Muscle of leg (tissue), 11 donors: Measurements from ENCODE around the gene GGACT. TPM values are rescaled to one million over a fixed set of nuclear protein-coding genes. Genes with fewer than 3 reads are reported as not detected.

ENCODE experiments used
- DNase-seq: peaks from one replicate; pipeline ENCODE4 v3.0.0; 2013
- H3K27ac ChIP-seq: one replicate; pipeline ENCODE4 v1.5.1; 2013; ENCODE audit warnings: mild to moderate bottlenecking, low read length, control low read depth
- H3K27me3 ChIP-seq: one replicate; pipeline ENCODE4 v1.6.1; 2013; ENCODE audit warnings: low read length; ENCODE audit not compliant: control insufficient read depth, insufficient read depth
- H3K36me3 ChIP-seq: one replicate; pipeline ENCODE4 v1.6.1; 2013; ENCODE audit warnings: low read length; ENCODE audit not compliant: control insufficient read depth, insufficient read depth
- H3K4me1 ChIP-seq: one replicate; pipeline ENCODE4 v1.6.1; 2013; ENCODE audit warnings: low read length; ENCODE audit not compliant: control insufficient read depth, insufficient read depth
- H3K4me3 ChIP-seq: one replicate; pipeline ENCODE4 v1.5.1; 2013; ENCODE audit warnings: low read length, control low read depth
- H3K9me3 ChIP-seq: replicated peaks from 2 replicates; pipeline ENCODE4 v1.6.1; 2013; ENCODE audit warnings: low read depth, low read length; ENCODE audit not compliant: control insufficient read depth
- WGBS: methylation state at CpG from one replicate; pipeline ENCODE4 v1.1.5; 2013; ENCODE audit warnings: missing lambda C conversion rate; ENCODE audit not compliant: insufficient coverage; 5-methylcytosine and 5-hydroxymethylcytosine counted together
- polyA plus RNA-seq, 8 donors: library from polyadenylated mRNA; unstranded; fragments of 120-200 nt; gene quantifications; one replicate each; pipeline versions ENCODE4 v1.2.1 to v1.2.3, GENCODE V29; 2013; ENCODE audit warnings: inconsistent platforms in 1 of 8, low replicate concordance in 1 of 8; ENCODE audit not compliant: insufficient read length in 8 of 8, insufficient read depth in 1 of 8
- total RNA-seq: library from RNA; stranded (reverse); fragments of 120-200 nt; gene quantifications from one replicate; pipeline ENCODE4 v1.2.4, GENCODE V29; 2013

Gene GGACT
- total and polyA plus RNA-seq, 9 donors: 2.2 to 4.6 (median 2.5) TPM

DNA sequence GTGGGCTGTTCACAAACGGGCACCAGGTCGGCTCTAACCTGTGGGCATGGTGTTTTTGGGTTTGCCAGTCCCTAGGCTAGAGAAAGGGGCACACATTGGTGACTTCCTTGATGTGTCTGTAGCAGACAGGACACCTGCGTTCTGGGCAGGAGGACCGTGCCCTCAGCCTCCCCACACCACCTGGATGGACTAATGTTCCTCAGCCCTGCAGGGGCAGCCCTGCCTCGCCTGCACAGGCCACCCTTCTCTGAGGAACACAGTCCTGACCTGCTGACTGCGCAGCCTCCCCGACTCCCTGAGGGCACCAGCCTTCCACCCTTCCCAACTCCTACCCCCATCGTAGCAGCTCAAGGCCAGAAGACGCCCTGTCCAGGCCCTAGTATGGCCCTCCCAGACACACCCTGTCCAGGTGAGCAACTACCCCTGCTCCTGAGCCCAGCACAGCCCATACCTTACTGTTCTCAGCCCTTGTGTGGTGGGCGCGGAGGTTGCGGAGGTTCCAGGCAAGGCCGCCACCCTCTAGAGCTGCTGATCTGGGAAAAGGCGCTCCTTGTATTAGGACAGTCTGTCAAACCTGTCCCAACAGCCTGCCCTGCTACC lies 55.7 kb downstream of the GGACT start:
- no peaks in the 10 kb centered on the region for H3K4me1 ChIP-seq
- H3K27ac ChIP-seq: no peak overlapping the region
- peaks cover 23% of the 10 kb centered on the region for H3K36me3 ChIP-seq
- 99% methylated on average over 14 of the region's 14 CpGs for WGBS
- peaks cover under 1% of the 10 kb centered on the region for H3K9me3 ChIP-seq
- H3K4me3 ChIP-seq: no peak overlapping the region
- no peak for DNase-seq
- H3K27me3 ChIP-seq: peaks cover under 1% of the 10 kb centered on the region

DNA sequence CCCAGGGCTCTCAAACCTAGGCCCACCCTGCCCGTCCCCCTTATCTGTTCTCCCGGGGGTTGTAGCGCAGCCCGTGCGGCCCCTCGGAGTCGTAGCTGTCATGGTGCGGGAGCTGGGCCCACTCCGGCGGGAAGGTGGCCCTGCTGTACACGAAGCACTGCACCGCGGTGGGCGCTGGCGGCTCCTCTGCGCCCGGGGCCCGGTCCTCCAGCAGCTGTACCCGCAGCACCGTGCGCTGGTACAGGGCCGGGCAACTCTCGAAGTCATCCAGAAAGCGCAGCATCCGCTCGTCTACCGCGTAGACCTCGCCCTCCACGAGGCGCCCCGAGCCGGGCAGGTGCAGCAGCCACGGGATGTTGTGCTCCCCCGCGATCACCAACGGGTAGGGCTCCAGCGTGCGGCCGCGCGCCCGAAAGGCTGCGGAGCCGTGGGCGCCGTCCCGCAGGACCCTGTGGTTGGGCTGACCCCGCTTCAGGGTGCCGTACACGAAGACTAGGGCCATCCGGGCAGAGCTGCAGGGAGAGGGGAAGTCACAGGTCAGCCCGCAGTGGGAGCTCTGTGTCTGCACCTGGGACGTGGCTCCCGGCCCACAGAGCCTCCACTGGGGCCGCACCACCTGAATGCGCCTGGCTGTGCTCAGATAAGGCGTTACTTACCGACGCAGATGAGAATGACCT lies 56.4 kb downstream of the GGACT start:
- no peak for DNase-seq
- no peaks in the 10 kb centered on the region for H3K4me1 ChIP-seq
- H3K36me3 ChIP-seq: peaks cover 23% of the 10 kb centered on the region
- 94% methylated on average over 59 of the region's 60 CpGs for WGBS
- no peak overlapping the region for H3K27ac ChIP-seq
- H3K4me3 ChIP-seq: no peak overlapping the region
- no peaks in the 10 kb centered on the region for H3K9me3 ChIP-seq
- no peaks in the 10 kb centered on the region for H3K27me3 ChIP-seq

DNA sequence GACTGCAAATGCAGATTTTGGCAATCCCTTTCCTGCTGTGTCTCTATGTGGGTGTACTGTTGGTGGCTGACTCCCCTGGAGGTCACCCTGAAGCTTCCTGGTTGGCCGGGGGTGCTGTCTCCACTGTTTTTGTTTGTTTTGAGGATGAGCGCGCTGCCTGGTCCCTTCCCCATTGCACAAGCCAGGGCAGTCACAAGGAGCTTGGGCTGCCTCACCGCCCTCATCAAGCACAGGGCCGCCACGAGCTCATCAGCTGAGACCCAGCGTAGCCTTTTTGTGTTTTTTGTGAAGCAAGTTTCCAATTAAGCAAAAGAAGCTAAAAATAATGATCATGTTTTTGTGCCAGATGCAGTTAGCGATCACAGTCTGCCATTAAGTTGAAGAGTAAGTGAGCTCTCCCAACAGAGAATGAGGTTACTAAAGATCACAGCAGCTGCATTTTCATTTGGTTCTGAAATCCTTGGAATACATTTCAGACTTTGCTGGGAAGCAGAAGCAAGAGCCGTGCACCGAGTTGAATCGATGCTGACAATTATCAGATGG lies 57.8 kb downstream of the GGACT start:
- no peak overlapping the region for H3K27ac ChIP-seq
- DNase-seq: peak; percentile 59

DNA sequence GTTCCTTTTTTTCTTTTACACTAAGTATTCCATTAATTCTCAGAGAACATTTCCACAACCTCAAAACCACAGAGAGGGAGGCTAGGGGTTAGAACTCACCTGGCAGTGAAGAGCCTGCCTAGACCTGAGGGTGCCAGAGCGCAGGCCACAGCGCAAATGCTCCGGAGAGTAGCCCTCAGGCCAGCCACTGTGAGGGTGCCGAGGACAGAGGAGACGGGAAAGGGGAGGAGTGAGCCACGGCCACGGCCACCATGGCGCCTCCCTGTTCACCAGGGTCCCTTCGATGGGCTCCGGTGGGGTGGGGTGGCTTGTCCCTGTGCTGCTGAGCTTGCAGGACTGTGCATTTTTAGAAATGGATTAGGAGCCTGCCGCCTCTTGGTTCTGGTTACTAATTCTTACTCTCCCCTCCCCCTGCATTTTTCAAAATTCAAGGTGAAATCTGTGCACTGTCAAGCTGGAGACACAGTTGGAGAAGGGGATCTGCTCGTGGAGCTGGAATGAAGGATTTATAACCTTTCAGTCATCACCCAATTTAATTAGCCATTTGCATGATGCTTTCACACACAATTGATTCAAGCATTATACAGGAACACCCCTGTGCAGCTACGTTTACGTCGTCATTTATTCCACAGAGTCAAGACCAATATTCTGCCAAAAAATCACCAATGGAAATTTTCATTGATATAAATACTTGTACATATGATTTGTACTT lies 58.8 kb downstream of the GGACT start:
- H3K27ac ChIP-seq: no peak overlapping the region
- H3K36me3 ChIP-seq: peaks cover 34% of the 10 kb centered on the region
- no peaks in the 10 kb centered on the region for H3K27me3 ChIP-seq
- WGBS: 88% methylated on average over 9 of the region's 15 CpGs
- DNase-seq: no peak
- no peaks in the 10 kb centered on the region for H3K9me3 ChIP-seq
- no peaks in the 10 kb centered on the region for H3K4me1 ChIP-seq
- H3K4me3 ChIP-seq: no peak overlapping the region

More for the DNA sequence above, 57.8 kb downstream of the GGACT start:
- Histone ChIP-seq H3K4me3 (no peak overlapping the region), H3K4me1 (no peaks in the 10 kb centered on the region), H3K27me3 (no peaks in the 10 kb centered on the region), H3K36me3 (peaks cover 34% of the 10 kb centered on the region), H3K9me3 (no peaks in the 10 kb centered on the region)
- 24% methylated on average over 5 of the region's 11 CpGs for WGBS

DNA sequence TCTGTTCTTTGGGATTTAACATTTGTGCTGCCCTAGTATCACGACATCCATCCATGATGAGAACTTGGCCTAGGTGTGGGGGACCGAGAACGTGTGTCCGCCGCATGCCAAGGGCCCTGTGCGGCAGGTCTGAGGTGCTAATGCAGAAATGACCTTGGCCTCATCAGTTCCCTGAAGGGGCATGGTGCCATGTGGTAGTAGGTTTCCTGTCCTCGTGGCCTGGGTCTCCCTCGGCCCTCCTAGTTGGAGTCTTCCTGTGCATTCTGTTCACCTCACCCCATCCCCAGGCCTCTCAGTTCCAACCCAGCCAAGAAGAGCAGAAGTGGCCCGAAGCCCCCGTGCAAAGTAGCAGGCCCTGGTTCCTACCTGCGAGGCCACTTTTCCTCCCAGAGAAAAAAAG lies 59.8 kb downstream of the GGACT start:
- WGBS: 92% methylated on average over 8 of the region's 11 CpGs
- H3K27ac ChIP-seq: no peak overlapping the region
- H3K36me3 ChIP-seq: peaks cover 38% of the 10 kb centered on the region
- no peak for DNase-seq
- no peak overlapping the region for H3K4me3 ChIP-seq
- H3K27me3 ChIP-seq: no peaks in the 10 kb centered on the region
- no peaks in the 10 kb centered on the region for H3K4me1 ChIP-seq
- H3K9me3 ChIP-seq: no peaks in the 10 kb centered on the region

DNA sequence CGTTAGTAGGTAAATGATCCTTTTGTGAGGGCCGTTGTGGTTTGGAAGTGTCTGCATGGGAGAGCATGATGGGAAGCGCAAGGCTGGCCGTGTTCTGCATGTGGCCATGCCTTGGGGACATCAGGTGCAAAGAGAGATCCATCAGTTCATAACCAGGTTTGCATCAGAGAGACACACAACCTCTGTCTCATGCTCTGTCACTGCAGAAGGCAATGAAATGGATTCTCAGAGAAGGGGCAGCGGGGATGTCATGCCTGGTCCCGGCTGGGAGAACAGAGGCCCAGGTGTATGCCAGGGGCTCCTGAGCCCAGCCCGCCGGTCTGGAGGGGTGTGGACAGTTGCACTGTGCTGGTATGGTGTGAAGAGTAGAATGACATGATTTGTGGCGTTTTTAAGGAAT lies 60.2 kb downstream of the GGACT start:
- H3K9me3 ChIP-seq: no peaks in the 10 kb centered on the region
- peaks cover 40% of the 10 kb centered on the region for H3K36me3 ChIP-seq
- H3K4me3 ChIP-seq: no peak overlapping the region
- DNase-seq: no peak
- no peaks in the 10 kb centered on the region for H3K27me3 ChIP-seq
- WGBS: 89% methylated on average over 7 of the region's 9 CpGs
- peaks cover 1% of the 10 kb centered on the region for H3K4me1 ChIP-seq
- no peak overlapping the region for H3K27ac ChIP-seq

DNA sequence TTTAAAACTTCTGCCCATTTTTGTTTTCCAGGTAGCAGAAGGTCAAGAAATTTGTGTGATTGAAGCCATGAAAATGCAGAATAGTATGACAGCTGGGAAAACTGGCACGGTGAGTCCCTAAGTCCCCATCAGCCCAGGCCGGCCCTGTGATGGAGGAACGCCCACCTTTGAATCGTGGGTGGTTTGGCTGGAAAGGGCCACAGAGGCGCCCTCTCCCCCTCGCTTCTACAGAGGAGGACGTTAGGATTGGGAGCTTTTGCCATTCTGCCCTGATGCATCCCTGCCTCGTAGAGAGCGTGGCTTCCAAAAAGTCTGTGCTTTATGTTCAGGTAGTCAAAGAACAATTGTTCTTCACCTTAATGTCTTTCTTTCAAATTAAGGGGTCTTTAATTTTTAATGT lies 60.9 kb downstream of the GGACT start:
- DNase-seq: no peak
- Histone ChIP-seq H3K27me3 (no peaks in the 10 kb centered on the region), H3K36me3 (peaks cover 37% of the 10 kb centered on the region), H3K9me3 (no peaks in the 10 kb centered on the region), H3K4me1 (peaks cover 3% of the 10 kb centered on the region), H3K27ac (no peak overlapping the region), H3K4me3 (no peak overlapping the region)
- 100% methylated on average over 1 of the region's 9 CpGs for WGBS

DNA sequence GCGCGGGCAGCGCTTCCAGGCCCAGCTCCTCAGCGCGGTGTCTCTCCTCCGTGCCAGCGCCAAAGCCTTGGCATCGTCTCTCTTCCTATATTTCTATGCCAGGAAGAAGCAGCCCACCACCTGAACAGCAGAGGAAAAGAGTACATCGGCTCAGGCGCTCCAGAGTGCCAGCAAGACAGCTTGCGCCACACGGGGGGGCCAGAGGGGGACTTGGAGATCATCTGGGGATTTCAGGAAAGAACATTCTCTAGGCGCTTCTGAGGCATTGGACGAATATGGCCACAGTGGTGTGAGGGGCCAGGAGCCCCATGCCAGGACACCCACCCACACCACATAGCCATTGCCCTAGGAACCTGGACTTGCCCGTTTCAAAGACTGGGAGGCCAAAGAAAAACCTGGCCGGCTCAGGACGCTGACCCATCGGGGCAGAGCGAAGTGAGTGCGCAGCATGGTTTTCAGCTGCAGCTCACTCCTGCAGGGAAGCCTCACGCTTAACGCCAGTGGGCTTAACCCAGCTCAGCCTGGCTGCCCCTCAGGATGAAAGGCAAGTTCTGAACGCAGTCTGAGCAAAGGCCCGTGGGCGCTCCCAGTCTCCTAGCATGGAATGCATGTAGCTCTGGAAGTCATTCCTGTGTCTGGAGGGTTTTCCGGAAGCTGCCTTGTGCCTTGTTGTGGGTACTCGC lies 62.1 kb downstream of the GGACT start:
- DNase-seq: no peak
- peaks cover 7% of the 10 kb centered on the region for H3K4me1 ChIP-seq
- H3K27ac ChIP-seq: no peak overlapping the region
- no peaks in the 10 kb centered on the region for H3K27me3 ChIP-seq
- H3K9me3 ChIP-seq: no peaks in the 10 kb centered on the region
- peaks cover 32% of the 10 kb centered on the region for H3K36me3 ChIP-seq
- 86% methylated on average over 24 of the region's 27 CpGs for WGBS
- no peak overlapping the region for H3K4me3 ChIP-seq

DNA sequence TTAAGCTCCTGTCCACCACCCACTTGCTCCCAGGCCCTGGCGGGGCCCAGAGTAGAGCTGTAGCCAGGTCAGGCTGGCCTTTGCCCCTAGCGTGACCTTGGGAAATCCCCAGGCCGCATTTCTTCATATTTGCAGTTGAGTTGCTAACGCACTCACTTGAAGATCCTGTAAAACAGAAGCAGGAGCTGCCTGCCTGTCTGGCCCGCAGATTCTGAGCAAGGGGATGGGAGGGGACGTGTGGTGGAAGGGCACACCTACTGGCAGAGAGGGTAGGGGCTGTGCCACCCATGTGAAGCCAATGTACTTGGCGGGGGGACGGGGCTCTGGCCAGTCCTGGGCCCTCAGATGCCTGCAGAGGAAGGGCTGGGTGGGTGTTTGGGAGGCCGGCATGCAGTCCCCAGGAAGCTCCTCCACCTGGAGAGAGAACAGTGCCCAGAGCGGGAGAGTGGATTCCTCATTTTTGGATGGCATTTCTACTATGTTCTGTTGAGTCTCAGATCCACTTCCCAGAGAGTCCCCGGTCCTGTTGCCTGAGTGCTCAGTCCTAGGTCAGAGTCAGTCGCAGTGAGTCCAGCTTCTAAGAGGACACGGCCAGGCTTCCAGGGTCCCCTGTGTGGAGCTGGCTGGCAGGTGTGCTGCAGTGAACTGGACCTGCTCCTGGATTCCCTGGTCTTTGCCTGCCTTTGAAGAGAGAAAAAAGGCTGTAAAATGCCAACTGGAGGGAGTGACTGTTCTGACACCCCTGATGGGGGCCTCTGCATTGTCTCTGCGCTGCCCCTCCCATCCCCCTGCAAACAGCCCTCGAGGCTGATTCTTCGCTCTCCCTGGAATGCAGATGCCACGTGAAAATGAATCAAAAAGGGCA lies 62.9 kb downstream of the GGACT start:
- peaks cover 12% of the 10 kb centered on the region for H3K4me1 ChIP-seq
- no peaks in the 10 kb centered on the region for H3K27me3 ChIP-seq
- WGBS: 79% methylated on average over 17 of the region's 17 CpGs
- H3K4me3 ChIP-seq: no peak overlapping the region
- peaks cover 32% of the 10 kb centered on the region for H3K36me3 ChIP-seq
- H3K9me3 ChIP-seq: no peaks in the 10 kb centered on the region
- no peak for DNase-seq
- no peak overlapping the region for H3K27ac ChIP-seq
